HG02840 (cell line): ENCODE measurements around the gene MIXL1.
"Not testable (repeated sequence)": the region's sequence is repeated elsewhere in the genome, so short reads cannot be mapped to it uniquely, and the experiment has no call there.

Experiments
- ATAC-seq: cut with Tn5 transposase; IDR thresholded peaks from one replicate; pipeline ENCODE4 v1.9.1; 2021; ENCODE audit warnings: mild to moderate bottlenecking, moderate library complexity, moderate number of reproducible peaks; ENCODE audit not compliant: unreplicated experiment, low FRiP score

The MIXL1 gene

GRCh38 chr1:226272233-226272902 lies 48.9 kb downstream of the MIXL1 start:
- ATAC-seq: not testable (repeated sequence)

GRCh38 chr1:226274138-226274537 lies 50.7 kb downstream of the MIXL1 start:
- ATAC-seq: no peak

- ATAC-seq: no peak
These were observed 52.7 kb downstream of the MIXL1 start for GRCh38 chr1:226276077-226276682.
